H1 (cell line): Measurements from ENCODE around the gene PLPPR4. TPM values are rescaled to one million over a fixed set of nuclear protein-coding genes. Genes with fewer than 3 reads are reported as not detected.

Experiments
- CTCF ChIA-PET: fragments of 300-600 bp; sonication (Branson Sonifier 250); formaldehyde crosslinking; loops from one replicate; lab custom pipeline; 2021; ENCODE audit not compliant: partially characterized antibody; lab: Charles Lee
- POLR2A ChIA-PET: fragments of 300-600 bp; sonication (Branson Sonifier 250); formaldehyde crosslinking; loops from one replicate; lab custom pipeline; 2021; ENCODE audit warnings: inconsistent platforms; ENCODE audit not compliant: partially characterized antibody; lab: Charles Lee
- DNase-seq, 2 experiments: peaks; one replicate each; pipeline versions ENCODE4 v3.0.0 to v3.0.0-alpha.2; 2010 to 2022; ENCODE audit warnings: low spot score in 2 of 2, low read depth in 1 of 2, mixed read lengths in 1 of 2
- FAIRE-seq: peaks from 2 replicates; lab custom pipeline; 2011; peaks lifted over from hg19 to GRCh38; lab: Jason Lieb, UNC
- H2AFZ ChIP-seq: 2 replicates; pipeline ENCODE4 v1.8.1; 2012; ENCODE audit warnings: low read length, inconsistent platforms
- H2AK5ac ChIP-seq: 2 replicates; pipeline ENCODE4 v1.6.1; 2013; ENCODE audit warnings: low read depth, low read length
- H2BK120ac ChIP-seq: replicated peaks from 2 replicates; pipeline ENCODE3; 2013; ENCODE audit warnings: low read depth, low read length, inconsistent platforms
- H2BK12ac ChIP-seq: 2 replicates; pipeline ENCODE4 v1.6.1; 2013; ENCODE audit warnings: low read depth, low read length
- H2BK15ac ChIP-seq: 2 replicates; pipeline ENCODE4 v1.6.1; 2013; ENCODE audit warnings: low read length
- H2BK20ac ChIP-seq: 2 replicates; pipeline ENCODE4 v1.6.1; 2013; ENCODE audit warnings: low read length
- H2BK5ac ChIP-seq: 2 replicates; pipeline ENCODE4 v1.6.1; 2013; ENCODE audit warnings: low read depth, low read length
- H3K14ac ChIP-seq: 2 replicates; pipeline ENCODE4 v1.6.1; 2013; ENCODE audit warnings: inconsistent platforms; ENCODE audit not compliant: insufficient read length
- H3K18ac ChIP-seq: 2 replicates; pipeline ENCODE4 v1.6.1; 2013; ENCODE audit warnings: low read length; ENCODE audit errors: extremely low read depth
- H3K23ac ChIP-seq: 2 replicates; pipeline ENCODE4 v1.6.1; 2013; ENCODE audit warnings: inconsistent platforms; ENCODE audit not compliant: insufficient read length
- H3K23me2 ChIP-seq: 2 replicates; pipeline ENCODE4 v1.6.1; 2013; ENCODE audit warnings: low read depth, low read length
- H3K27ac ChIP-seq: 2 replicates; pipeline ENCODE4 v1.6.1; 2011; ENCODE audit warnings: low read depth, low read length, inconsistent platforms
- H3K27me3 ChIP-seq, 4 experiments: replicated peaks in 1 of 4; 1 replicate in 1 of 4; 2 replicates in 3 of 4; pipeline versions ENCODE4 v1.6.1 to v1.8.1; 2011 to 2013; ENCODE audit warnings: low read length in 3 of 4, mild to moderate bottlenecking in 3 of 4, inconsistent platforms in 2 of 4, mixed read lengths in 2 of 4, moderate library complexity in 1 of 4; ENCODE audit not compliant: control insufficient read depth in 3 of 4, insufficient read depth in 3 of 4; ENCODE audit errors: extremely low read depth in 1 of 4
- H3K36me3 ChIP-seq, 4 experiments: 2 replicates each; pipeline versions ENCODE4 v1.6.1 to v1.8.1; 2011 to 2013; ENCODE audit warnings: mild to moderate bottlenecking in 4 of 4, low read length in 3 of 4, moderate library complexity in 2 of 4, control low read depth in 1 of 4, inconsistent platforms in 1 of 4; ENCODE audit not compliant: insufficient read depth in 4 of 4, control insufficient read depth in 2 of 4
- H3K4ac ChIP-seq: replicated peaks from 2 replicates; pipeline ENCODE3; 2013; ENCODE audit warnings: low read length, low read depth, mixed read lengths, inconsistent platforms; ENCODE audit not compliant: insufficient read length
- H3K4me1 ChIP-seq, 4 experiments: replicated peaks in 1 of 4; 1 replicate in 1 of 4; 2 replicates in 3 of 4; pipeline versions ENCODE4 v1.6.1 to v1.8.1; 2011 to 2013; ENCODE audit warnings: low read length in 3 of 4, inconsistent platforms in 2 of 4, mixed read lengths in 1 of 4; ENCODE audit not compliant: insufficient read depth in 4 of 4, control insufficient read depth in 3 of 4
- H3K4me2 ChIP-seq, 2 experiments: 2 replicates each; pipeline versions ENCODE4 v1.6.1 to v1.8.1; 2011 to 2013; ENCODE audit warnings: low read depth in 2 of 2, low read length in 2 of 2, control low read depth in 1 of 2, inconsistent platforms in 1 of 2, mild to moderate bottlenecking in 1 of 2; ENCODE audit not compliant: insufficient read depth in 1 of 2
- H3K4me3 ChIP-seq, 4 experiments: fragments of 200-600, 300-600 bp in 1 of 4; sonication (generic), shearing (Covaris generic), sonication (Bioruptor Twin) in 1 of 4; 2 replicates each; pipeline versions ENCODE4 v1.5.1 to v1.8.1; 2011 to 2016; ENCODE audit warnings: low read length in 4 of 4, low read depth in 3 of 4, control low read depth in 2 of 4, inconsistent platforms in 2 of 4, mild to moderate bottlenecking in 2 of 4, mixed read lengths in 1 of 4, moderate library complexity in 1 of 4; ENCODE audit not compliant: insufficient read depth in 2 of 4; ENCODE audit errors: extremely low read depth in 1 of 4
- H3K56ac ChIP-seq: replicated peaks from 2 replicates; pipeline ENCODE3; 2013; ENCODE audit warnings: low read depth, mild to moderate bottlenecking, mixed read lengths, low read length, inconsistent platforms; ENCODE audit not compliant: insufficient read length
- H3K79me1 ChIP-seq: 2 replicates; pipeline ENCODE4 v1.6.1; 2013; ENCODE audit warnings: low read depth, low read length, control low read depth
- H3K79me2 ChIP-seq, 2 experiments: 2 replicates each; pipeline versions ENCODE4 v1.6.1 to v1.8.1; 2012 to 2013; ENCODE audit warnings: low read length in 2 of 2, mild to moderate bottlenecking in 2 of 2, inconsistent platforms in 1 of 2; ENCODE audit not compliant: insufficient read depth in 2 of 2, control insufficient read depth in 1 of 2
- H3K9ac ChIP-seq, 4 experiments: replicated peaks in 1 of 4; 1 replicate in 1 of 4; 2 replicates in 3 of 4; pipeline versions ENCODE4 v1.6.1 to v1.8.1; 2011 to 2013; ENCODE audit warnings: low read depth in 3 of 4, low read length in 3 of 4, control low read depth in 2 of 4, mild to moderate bottlenecking in 2 of 4, moderate library complexity in 2 of 4, inconsistent platforms in 1 of 4; ENCODE audit errors: extremely low read depth in 1 of 4
- H3K9me3 ChIP-seq, 2 experiments: 2 replicates each; pipeline versions ENCODE4 v1.6.1 to v1.8.1; 2012 to 2013; ENCODE audit warnings: mild to moderate bottlenecking in 2 of 2, moderate library complexity in 2 of 2, control low read depth in 1 of 2, inconsistent platforms in 1 of 2, low read depth in 1 of 2, low read length in 1 of 2, mixed read lengths in 1 of 2; ENCODE audit not compliant: insufficient read depth in 2 of 2
- H4K20me1 ChIP-seq, 2 experiments: replicated peaks in 1 of 2; 2 replicates each; pipeline versions ENCODE3 to v1.8.1; 2011 to 2013; ENCODE audit warnings: inconsistent platforms in 2 of 2, low read length in 2 of 2, mild to moderate bottlenecking in 1 of 2; ENCODE audit not compliant: insufficient read depth in 2 of 2, control insufficient read depth in 1 of 2
- H4K5ac ChIP-seq: 2 replicates; pipeline ENCODE4 v1.6.1; 2013; ENCODE audit warnings: low read length, low read depth, mixed read lengths, inconsistent platforms; ENCODE audit not compliant: insufficient read length
- H4K8ac ChIP-seq: 2 replicates; pipeline ENCODE4 v1.8.0; 2013; ENCODE audit warnings: mild to moderate bottlenecking, moderate library complexity, low read length, inconsistent platforms; ENCODE audit not compliant: insufficient read depth; ENCODE audit errors: extremely low read depth
- H4K91ac ChIP-seq: replicated peaks from 2 replicates; pipeline ENCODE3; 2013; ENCODE audit warnings: low read length, mixed read lengths, inconsistent platforms; ENCODE audit not compliant: insufficient read length
- BRCA1 ChIP-seq: IDR thresholded peaks from 2 replicates; pipeline ENCODE4 v1.6.1; 2012; ENCODE audit warnings: low read depth, low read length, improper control_type of control experiment
- CBX8 ChIP-seq: fragments of 300-800, 300-1000 bp; sonication (generic); IDR thresholded peaks from 2 replicates; pipeline ENCODE4 v1.7.1; 2016; ENCODE audit warnings: low read depth, low read length, borderline replicate concordance
- CTBP2 ChIP-seq: IDR thresholded peaks from 2 replicates; pipeline ENCODE4 v1.7.0; 2011; ENCODE audit warnings: borderline replicate concordance, mild to moderate bottlenecking, moderate library complexity, mixed read lengths, low read length; ENCODE audit not compliant: insufficient read depth, insufficient read length
- EP300 ChIP-seq, 2 experiments: IDR thresholded peaks; 1 replicate in 1 of 2; 2 replicates in 1 of 2; pipeline ENCODE4 v1.6.1; 2011 to 2012; ENCODE audit warnings: low read depth in 2 of 2, low read length in 2 of 2, mild to moderate bottlenecking in 2 of 2, borderline replicate concordance in 1 of 2, inconsistent platforms in 1 of 2, moderate library complexity in 1 of 2
- HDAC2 ChIP-seq, 2 experiments: fragments of 300-600 bp in 1 of 2; sonication (generic) in 1 of 2; IDR thresholded peaks; 2 replicates each; pipeline ENCODE4 v1.6.1; 2011 to 2012; ENCODE audit warnings: low read depth in 2 of 2, low read length in 2 of 2, mild to moderate bottlenecking in 2 of 2, moderate library complexity in 2 of 2, borderline replicate concordance in 1 of 2, inconsistent platforms in 1 of 2
- SRF ChIP-seq: IDR thresholded peaks from 2 replicates; pipeline ENCODE4 v1.6.1; 2011; ENCODE audit warnings: mild to moderate bottlenecking, low read depth, low read length, moderate library complexity
- WGBS, 2 experiments: shearing (Covaris generic) in 1 of 2; methylation state at CpG; one replicate each; pipeline versions ENCODE4 v1.1.6 to v1.1.7; 2013 to 2015; ENCODE audit warnings: low lambda C conversion rate in 2 of 2, mixed read lengths in 2 of 2, inconsistent platforms in 1 of 2, low coverage in 1 of 2, missing lambda C conversion rate in 1 of 2; ENCODE audit not compliant: insufficient replicate concordance in 2 of 2, insufficient coverage in 1 of 2, insufficient read length in 1 of 2; ENCODE audit errors: extremely low coverage in 1 of 2, missing lambda C conversion rate in 1 of 2; 5-methylcytosine and 5-hydroxymethylcytosine counted together
- polyA plus RNA-seq, 7 experiments: library from polyadenylated mRNA; depleted of rRNA in 3 of 7; stranded (reverse) in 5 of 7; unstranded in 2 of 7; fragments of >200 nt in 5 of 7; fragments of 200-250 nt in 2 of 7; gene quantifications; 1 replicate in 5 of 7; 2 replicates in 1 of 7; 4 replicates in 1 of 7; pipeline versions ENCODE4 v1.2.1 to v1.2.3, GENCODE V29; 2011 to 2013; ENCODE audit warnings: missing spikeins in 2 of 7, mixed read lengths in 2 of 7
- total RNA-seq: library from RNA; stranded (reverse); fragmentation: NEBNext Ultra II Directional; extraction: Animal tissue kit (Norgen Biotek cat#: 25700); gene quantifications from 2 replicates; pipeline ENCODE4 v1.2.1, GENCODE V29; 2021

Gene PLPPR4
- total and polyA plus RNA-seq, 2 of the 8 experiments (the other 6 are each of a cell fraction or from before 2014, with no cell fraction given) = 0.74 to 2.2 TPM

GRCh38 chr1:99297923-99298322, 33.6 kb downstream of the PLPPR4 start:
- FAIRE-seq (no peak), DNase-seq (no peak)
- 93% methylated on average over 2 of the region's 2 CpGs; no CpG with 5 or more reads in 1 of the 2 experiments for WGBS, 2 experiments
- Histone ChIP-seq H3K56ac (no peak overlapping the region), H3K4me3 (no peak overlapping the region), H3K23ac (no peak overlapping the region), H3K36me3 (no peaks in the 10 kb centered on the region), H3K4me1 (no peaks in the 10 kb centered on the region), H4K91ac (no peak overlapping the region), H3K79me1 (no peaks in the 10 kb centered on the region), H3K27ac (no peak overlapping the region), H3K18ac (no peak overlapping the region), H3K9ac (no peak overlapping the region), H3K79me2 (no peaks in the 10 kb centered on the region), H3K9me3 (no peaks in the 10 kb centered on the region), H2BK20ac (no peak overlapping the region), H4K5ac (no peak overlapping the region), H2BK5ac (no peak overlapping the region), H3K4ac (no peak overlapping the region), H3K14ac (no peak overlapping the region), H2AFZ (no peak overlapping the region), H2BK15ac (no peak overlapping the region), H3K23me2 (no peaks in the 10 kb centered on the region), H4K8ac (no peak overlapping the region), H4K20me1 (no peaks in the 10 kb centered on the region), H2BK120ac (no peak overlapping the region), H3K27me3 (no peaks in the 10 kb centered on the region), H2AK5ac (no peak overlapping the region), H2BK12ac (no peak overlapping the region), H3K4me2 (no peak overlapping the region)
- ChIA-PET CTCF (interaction anchor here (1.3 kb wide), 1 partner anchor 229 kb away, joined by 5 read pairs; no protein-coding TSS in a partner anchor), POLR2A (no interaction called here)
- TF ChIP-seq SRF (no peak), HDAC2 (IDR thresholded peaks at IDR 0.05; ENCODE audit: borderline replicate concordance in 1 of 2, low read depth in 2 of 2, low read length in 2 of 2) (no peak), EP300 (IDR thresholded peaks at IDR 0.05; ENCODE audit: borderline replicate concordance in 1 of 2, low read depth in 2 of 2, low read length in 2 of 2) (no peak), CBX8 (no peak), CTBP2 (no peak), BRCA1 (no peak)
